Brain pericyte (primary cell): ENCODE results near the gene RAD52.
"Not testable (repeated sequence)": the region's sequence is repeated elsewhere in the genome, so short reads cannot be mapped to it uniquely, and the experiment has no call there.

ENCODE experiments used
- DNase-seq: peaks from one replicate; pipeline ENCODE4 v3.0.0-alpha.2; 2012; ENCODE audit warnings: low read depth, low spot score

The RAD52 gene

GRCh38 chr12:967641-968040 is 18.1 kb upstream of the RAD52 start:
- DNase-seq = no peak

- DNase-seq = no peak
Observed at GRCh38 chr12:966724-967123, 17.2 kb upstream of the RAD52 start.

DNA sequence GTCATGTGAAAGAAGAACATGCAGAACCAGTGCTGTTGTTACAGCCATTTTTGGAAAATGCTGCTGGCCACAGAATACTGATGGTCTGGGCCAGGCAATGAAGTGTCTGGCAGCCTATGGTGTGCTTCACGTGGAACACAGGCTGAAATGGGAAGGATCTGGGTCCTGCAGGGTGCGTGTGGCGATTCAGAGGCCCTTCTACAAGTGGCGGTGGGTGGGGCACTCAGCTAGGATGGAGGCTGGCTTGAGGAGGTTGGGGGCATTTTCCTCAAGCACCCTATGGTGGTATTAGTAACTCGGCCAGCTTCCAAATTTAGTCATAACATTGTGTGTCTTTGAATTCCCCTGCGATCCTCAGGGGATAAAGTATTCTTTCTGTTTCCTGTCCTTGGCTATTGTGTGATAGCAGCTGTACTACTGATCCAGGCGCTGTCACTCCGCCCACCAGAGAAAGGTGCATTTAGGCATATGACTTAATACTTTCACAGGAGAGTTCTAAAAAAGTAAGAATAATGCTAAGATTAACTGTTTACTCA is 9.2 kb upstream of the RAD52 start:
- DNase-seq = no peak

- no peak for DNase-seq
Observed at GRCh38 chr12:955939-956338, 6.4 kb upstream of the RAD52 start.

DNA sequence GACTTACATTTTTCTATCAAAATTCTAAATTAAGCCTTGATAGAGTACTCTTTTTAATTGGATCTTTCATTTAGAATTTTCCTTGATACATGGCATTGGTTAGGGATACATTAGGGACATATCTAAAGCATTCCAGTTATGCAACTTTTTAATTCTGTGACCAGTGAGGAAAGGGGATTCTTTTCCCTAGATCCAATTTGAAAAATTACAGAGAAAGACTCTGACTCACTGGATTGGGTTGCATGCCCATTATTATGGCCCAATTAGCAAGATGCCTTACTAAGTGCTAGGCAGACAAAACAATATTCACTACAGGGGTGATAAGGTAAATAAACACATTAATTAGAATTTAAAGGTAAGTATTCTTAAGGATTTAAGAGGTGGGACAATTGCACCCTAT is 5.2 kb upstream of the RAD52 start:
- no peak for DNase-seq

- DNase-seq = no peak
Observed at GRCh38 chr12:953776-954175, 4.3 kb upstream of the RAD52 start.

DNA sequence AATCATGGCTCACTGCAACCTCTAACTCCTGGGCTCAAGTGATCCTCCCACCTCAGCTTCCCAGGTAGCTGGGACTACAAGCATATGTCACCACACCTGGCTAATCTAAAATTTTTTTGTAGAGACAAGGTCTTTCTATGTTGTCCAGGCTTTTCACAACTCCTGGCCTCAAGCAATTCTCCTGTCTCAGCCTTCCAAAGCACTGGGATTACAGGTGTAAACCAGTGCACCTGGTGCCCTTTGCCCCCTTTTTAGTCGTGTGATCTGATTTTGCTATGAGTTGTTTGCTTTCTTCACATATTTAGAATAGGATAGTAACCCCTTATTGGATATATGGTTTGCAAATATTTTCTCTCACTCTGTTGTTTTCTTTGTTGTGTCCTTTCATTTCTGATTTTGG is 1.7 kb upstream of the RAD52 start:
- DNase-seq = no peak

GRCh38 chr12:948238-948637 is 1.3 kb downstream of the RAD52 start:
- no peak for DNase-seq

DNA sequence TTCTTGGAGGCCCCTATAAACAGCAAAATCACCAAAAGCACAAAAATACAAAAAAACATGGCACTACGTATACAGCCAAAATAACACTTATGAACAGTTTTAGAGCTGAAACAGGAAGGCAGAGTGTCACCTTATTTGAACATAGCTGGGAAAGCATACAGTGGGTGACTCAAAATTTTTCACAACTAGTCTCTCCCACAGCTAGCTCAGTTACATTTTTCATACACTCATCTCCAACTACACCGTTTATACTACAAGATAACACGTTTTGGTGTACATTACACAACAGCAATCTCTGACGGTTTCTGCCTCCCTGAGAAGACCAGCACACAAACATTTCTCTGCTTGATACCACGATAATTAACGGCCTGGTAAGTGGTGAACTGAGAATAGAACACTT is 2.9 kb downstream of the RAD52 start:
- no peak for DNase-seq

DNA sequence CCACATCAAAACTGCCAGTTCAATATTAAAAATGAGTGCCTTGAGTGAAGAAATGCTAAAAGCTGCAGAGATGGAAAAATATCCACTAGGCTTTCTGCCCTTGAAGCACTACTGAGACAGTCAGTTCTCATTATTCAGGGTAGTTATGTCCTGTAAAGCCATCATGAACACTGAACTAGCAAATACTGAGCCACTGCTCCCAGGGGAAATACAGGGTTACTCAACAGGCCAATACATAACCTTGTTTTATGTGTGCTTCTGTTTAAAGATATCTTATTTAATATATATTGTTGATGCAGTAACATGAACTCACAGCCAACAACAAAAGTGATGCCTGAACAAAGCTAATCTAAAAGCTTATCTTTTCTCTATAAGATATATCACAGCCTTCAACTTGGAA is 3.3 kb downstream of the RAD52 start:
- no peak for DNase-seq

GRCh38 chr12:944211-944610 is 5.3 kb downstream of the RAD52 start:
- no peak for DNase-seq

DNA sequence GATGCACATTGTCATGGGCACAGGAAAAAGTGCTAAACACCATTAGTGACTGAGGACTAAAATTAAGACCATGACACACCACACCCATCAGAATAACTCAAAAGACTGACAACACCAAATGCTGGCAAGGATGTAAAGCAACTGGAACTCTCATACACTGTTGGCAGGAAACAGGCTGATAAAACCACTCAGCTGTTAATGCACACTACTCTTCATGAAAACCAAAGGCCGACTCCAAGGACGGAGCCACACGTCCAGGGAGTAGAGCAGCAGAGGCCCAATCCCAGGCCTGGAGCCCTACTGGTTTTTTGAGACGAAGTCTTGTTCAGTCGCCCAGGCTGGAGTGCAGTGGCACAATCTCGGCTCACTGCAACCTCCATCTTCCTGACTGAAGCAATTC is 6.4 kb downstream of the RAD52 start:
- no peak for DNase-seq

DNA sequence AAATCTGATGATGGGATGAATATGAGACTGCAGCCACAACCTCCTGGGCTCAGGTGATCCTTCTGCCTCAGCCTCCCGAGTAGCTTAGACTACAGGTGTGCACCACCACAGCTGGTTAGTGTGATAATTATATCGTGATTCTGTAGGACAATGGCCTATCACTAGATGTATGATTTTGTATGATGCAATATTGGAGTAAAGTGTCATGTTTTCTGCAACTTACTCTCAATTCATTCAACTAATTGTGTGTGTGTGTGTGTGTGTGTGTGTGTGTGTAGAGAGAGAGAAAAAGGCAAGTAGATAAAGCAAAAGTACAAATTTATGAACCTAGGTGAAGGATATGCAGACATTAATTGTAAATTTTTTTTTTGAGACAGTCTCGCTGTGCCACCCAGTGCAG is 10.7 kb downstream of the RAD52 start:
- DNase-seq = no peak

- DNase-seq = no peak
Observed at GRCh38 chr12:936377-937345, 12.8 kb downstream of the RAD52 start.

DNA sequence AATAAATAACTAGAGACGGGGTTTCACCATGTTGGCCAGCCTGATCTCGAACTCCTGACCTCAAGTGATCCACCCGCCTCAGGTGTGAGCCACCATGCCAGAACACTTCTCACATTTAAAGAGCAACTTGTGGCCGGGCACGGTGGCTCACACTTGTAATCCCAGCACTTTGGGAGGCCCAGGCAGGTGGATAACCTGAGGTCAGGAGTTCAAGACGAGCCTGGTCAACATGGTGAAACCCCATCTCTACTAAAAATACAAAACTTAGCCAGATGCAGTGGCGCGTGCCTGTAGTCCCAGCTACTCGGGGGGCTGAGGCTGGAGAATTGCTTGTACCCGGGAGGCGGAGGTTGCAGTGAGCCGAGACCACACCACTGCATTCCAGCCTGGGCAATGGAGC is 13.6 kb downstream of the RAD52 start:
- not testable (repeated sequence) for DNase-seq

DNA sequence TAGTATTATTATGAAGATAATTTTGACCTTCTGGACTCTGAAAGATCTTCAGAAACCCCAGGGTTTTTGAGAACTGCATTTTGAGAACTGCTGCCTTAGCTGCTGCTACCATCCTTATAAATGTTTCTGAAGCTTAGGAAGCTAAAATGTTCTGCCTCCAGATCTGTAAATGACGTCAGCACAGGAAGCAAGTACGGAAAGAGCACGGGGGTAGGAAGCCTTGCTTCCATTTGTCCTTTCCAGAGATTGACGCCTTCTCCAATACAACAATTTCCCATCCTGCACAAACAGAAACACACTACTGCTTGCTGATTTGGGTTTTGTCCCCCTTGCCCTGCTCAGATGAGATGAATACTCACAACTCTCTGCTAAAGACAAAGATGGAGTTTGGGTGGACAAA is 17.9 kb downstream of the RAD52 start:
- DNase-seq = no peak

DNA sequence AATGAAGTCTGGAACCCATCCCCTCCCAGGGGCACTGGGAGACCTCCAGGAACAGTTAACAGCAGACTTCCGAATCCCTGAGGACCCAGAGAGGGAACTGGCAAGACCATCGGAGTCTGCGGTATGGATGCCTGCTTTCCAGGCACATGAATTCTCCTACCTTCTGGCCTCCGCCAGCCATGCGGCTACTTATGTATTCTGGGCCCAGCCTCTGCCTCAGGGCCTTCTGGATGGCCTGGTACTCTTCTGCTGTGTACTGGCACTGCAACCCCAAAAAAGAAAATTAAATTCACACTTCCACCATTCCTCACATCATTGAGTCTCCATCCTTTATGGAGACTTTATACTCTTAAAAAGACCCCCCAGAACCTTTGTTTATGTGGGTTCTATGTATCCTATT is 18.4 kb downstream of the RAD52 start:
- DNase-seq = no peak

GRCh38 chr12:926641-927040 is 22.9 kb downstream of the RAD52 start:
- DNase-seq = no peak

GRCh38 chr12:922285-922684 is 27.2 kb downstream of the RAD52 start:
- no peak for DNase-seq

DNA sequence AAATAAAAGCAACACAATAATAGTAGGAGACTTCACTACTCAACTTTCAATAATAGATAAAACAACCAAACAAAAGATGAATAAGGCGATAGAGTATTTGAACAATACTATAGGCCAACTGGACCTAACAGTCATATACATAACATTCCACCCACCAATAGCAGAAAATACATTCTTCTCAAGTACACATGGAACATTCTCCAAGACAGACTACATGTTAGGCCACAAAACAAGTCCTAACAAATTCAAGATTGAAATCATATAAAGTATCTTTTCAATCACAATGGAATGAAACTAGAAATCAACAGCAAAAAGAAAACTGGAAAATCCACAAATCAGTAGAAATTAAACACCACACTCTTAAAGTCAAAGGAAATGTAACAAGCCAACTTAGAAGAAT is 28.8 kb downstream of the RAD52 start:
- DNase-seq = no peak

- no peak for DNase-seq
Observed at GRCh38 chr12:916712-917445, 32.6 kb downstream of the RAD52 start.

DNA sequence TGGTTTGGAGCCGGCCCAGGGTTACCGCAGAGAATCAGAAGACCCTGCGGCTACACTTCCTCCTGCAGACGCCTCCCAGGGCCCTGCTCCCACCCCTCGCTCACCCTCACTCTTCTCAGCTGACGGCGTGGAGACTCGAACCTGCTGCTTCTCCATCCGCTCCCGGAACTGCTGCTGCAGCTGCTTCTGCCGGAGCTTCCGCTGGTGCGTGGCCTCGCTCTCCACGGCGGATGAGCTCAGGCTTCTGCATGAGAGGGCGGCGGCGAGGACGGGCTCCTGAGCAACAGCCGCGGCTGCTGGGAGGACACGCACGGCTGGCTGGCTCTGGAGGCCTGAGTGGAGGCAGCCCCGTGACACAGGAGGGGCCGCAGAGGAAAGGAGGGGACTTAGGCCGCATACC is 33.3 kb downstream of the RAD52 start:
- no peak for DNase-seq

DNA sequence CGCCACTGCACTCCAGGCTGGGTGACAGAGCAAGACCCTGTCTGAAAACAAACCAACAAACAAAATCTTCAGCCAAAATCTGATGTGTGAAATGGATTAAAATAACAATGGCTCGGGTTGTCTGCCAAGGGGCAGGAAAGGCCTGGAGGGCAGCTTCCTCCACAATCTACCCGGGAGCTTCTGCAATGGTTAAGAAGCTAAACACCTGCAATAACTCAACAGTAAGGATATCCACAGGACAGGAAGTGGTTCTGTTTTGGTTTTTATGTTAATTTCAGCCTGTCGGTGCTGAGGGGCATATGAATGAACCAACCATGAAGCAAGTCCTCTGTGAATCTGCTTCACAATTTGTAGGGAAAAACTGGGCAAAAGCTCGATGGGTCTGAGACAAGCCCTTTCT is 34.4 kb downstream of the RAD52 start:
- DNase-seq = no peak
